Prostate gland (tissue), 2 donors: ENCODE results near the gene NCOA3. TPM values are rescaled to one million over a fixed set of nuclear protein-coding genes. Genes with fewer than 3 reads are reported as not detected.

ENCODE experiments used
- DNase-seq: peaks from one replicate; pipeline ENCODE4 v3.0.0-alpha.2; 2019; ENCODE audit warnings: low spot score
- H3K27ac ChIP-seq, 2 donors: fragments of 200-600 bp; sonication (generic); 2 replicates each; pipeline ENCODE4 v1.5.1; 2017 to 2019
- H3K27me3 ChIP-seq: fragments of 200-600 bp; sonication (generic); replicated peaks from 2 replicates; pipeline ENCODE4 v1.5.1; 2019; ENCODE audit not compliant: insufficient read depth
- H3K36me3 ChIP-seq, 2 donors: fragments of 200-600 bp; sonication (generic); 1 replicate in 1 of 2; 2 replicates in 1 of 2; pipeline versions ENCODE4 v1.5.1 to v1.8.1; 2017 to 2019
- H3K4me1 ChIP-seq: fragments of 200-600 bp; sonication (generic); replicated peaks from 2 replicates; pipeline ENCODE4 v1.5.1; 2019
- H3K4me3 ChIP-seq, 2 donors: fragments of 200-600 bp; sonication (generic); 2 replicates each; pipeline ENCODE4 v1.5.1; 2017 to 2019
- H3K9me3 ChIP-seq: fragments of 200-600 bp; sonication (generic); 2 replicates; pipeline ENCODE4 v1.5.1; 2017
- CTCF ChIP-seq, 4 experiments: fragments of 200-600 bp in 2 of 4; fragments of 450-650 bp in 2 of 4; sonication (generic) in 2 of 4; IDR thresholded peaks; 1 replicate in 3 of 4; 2 replicates in 1 of 4; pipeline ENCODE4 v1.5.1; 2016 to 2019; ENCODE audit warnings: antibody characterized with exemption in 4 of 4, mild to moderate bottlenecking in 2 of 4, moderate library complexity in 2 of 4
- POLR2A ChIP-seq: fragments of 450-650 bp; IDR thresholded peaks from one replicate; pipeline ENCODE4 v1.6.1; 2016; ENCODE audit warnings: antibody characterized with exemption, mild to moderate bottlenecking
- POLR2AphosphoS5 ChIP-seq: sonication (generic); formaldehyde crosslinking; IDR thresholded peaks from one replicate; pipeline ENCODE4 v1.6.1; 2017; ENCODE audit warnings: antibody characterized with exemption
- WGBS: methylation state at CpG from one replicate; pipeline ENCODE4 v1.1.5; 2018; 5-methylcytosine and 5-hydroxymethylcytosine counted together
- intact Hi-C: fragments of 100-400 bp; cut with DNase I; formaldehyde crosslinking; loops from one replicate; pipeline ENCODE4 v1.14.2; 2022
- total RNA-seq, 2 donors: library from RNA; depleted of rRNA; stranded (reverse); fragments of >200 nt; gene quantifications; one replicate each; pipeline ENCODE4 v1.1.0, GENCODE V29; 2016

The NCOA3 gene
- total RNA-seq, 2 donors from 2014 or later = 21.6 to 35.6 TPM

DNA sequence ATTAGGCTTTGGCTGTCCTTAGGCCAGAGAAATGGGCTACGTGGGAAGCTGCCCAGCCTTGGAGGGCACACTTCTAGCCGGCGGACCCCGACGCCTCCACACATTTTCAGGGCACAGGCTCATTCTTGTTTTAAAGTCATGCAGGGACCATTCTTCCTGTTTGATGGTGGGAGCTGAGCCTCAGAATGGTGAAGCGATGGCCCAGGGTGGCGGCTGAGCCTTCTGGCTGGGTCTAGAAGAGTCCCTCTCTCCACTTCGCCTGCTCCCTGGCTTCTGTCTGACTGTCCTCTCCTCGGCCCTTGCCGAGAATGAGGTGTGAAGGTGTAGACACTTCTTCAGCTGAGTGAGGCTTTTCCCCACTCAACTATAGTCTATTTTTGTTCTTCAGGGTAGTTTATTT lies 169.2 kb downstream of the NCOA3 start:
- no peaks in the 10 kb centered on the region for H3K27me3 ChIP-seq
- no peak overlapping the region for H3K27ac ChIP-seq
- no peak overlapping the region for H3K4me3 ChIP-seq
- 94% methylated on average over 10 of the region's 10 CpGs for WGBS
- H3K36me3 ChIP-seq = no peaks in the 10 kb centered on the region
- no peaks in the 10 kb centered on the region for H3K9me3 ChIP-seq
- intact Hi-C loops = loop anchor here (10.0 kb wide), 3 partner anchors 504 to 704 kb away; no protein-coding TSS in a partner anchor
- no peaks in the 10 kb centered on the region for H3K4me1 ChIP-seq
- no peak for DNase-seq
- TF ChIP-seq CTCF (IDR thresholded peaks at IDR 0.05) (no peak), POLR2AphosphoS5 (no peak), POLR2A (no peak)

DNA sequence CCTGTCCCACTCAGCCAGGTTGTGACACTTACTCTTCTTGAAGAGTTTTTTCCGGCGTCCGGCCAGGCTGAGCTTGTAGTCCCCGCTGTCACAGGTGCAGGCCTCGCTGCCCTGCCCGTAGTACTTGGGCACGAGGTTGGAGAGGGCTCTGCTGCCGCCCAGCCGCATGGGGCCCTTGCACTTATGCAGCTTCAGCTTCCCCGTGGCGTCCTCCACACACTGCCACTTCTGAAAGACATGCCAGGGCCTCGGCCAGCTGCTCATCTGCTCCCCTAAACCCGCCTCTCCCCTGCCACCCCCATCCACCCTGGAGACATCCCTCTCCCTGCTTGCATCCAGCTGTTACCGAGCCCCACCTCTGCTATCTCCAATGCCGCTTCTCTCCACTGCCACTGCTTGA lies 170.5 kb downstream of the NCOA3 start:
- H3K4me1 ChIP-seq = no peaks in the 10 kb centered on the region

DNA sequence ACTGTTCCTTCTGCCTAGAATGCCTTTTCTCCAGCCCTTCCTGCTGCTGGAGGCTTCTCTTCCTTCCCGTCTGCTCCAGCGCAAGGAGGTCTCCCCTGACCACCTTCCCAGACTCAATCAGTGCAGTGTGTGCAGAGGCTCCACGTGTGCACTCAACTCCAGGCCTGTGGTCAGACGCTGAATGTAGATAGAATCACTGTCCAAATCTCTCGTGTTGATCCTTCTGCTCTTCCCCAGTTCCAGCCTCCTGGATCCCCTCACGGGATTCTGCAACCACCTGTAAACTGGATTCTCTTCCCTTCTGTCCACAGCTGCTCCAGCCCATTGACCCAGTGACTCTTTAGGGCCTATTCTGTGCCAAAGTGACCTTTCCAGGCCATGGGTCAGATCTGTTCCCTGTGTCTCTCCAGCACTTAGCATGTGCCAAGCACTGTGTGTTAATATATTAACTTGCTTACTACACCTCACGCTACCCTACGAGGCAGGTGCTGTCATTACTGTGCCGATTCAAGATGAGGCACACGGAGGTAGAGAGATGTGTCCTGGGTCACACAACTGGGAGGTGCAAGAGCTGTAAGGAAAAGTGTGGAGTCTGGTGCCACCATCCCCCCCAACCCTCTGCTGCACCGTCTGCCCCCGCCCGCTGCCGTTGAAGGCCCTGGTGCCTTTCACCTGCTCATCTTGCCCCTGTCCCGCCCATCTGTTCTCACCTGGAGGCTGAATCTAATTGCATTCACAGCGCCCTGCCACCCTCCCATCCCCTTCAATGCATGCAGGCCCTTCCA lies 171.4 kb downstream of the NCOA3 start:
- no peaks in the 10 kb centered on the region for H3K9me3 ChIP-seq
- intact Hi-C loops = loop anchor here (10.0 kb wide), 3 partner anchors 502 to 702 kb away; no protein-coding TSS in a partner anchor
- TF ChIP-seq POLR2AphosphoS5 (no peak), CTCF (IDR thresholded peaks at IDR 0.05) (no peak), POLR2A (no peak)

More for the DNA sequence above, 170.5 kb downstream of the NCOA3 start:
- Histone ChIP-seq H3K27ac (no peak overlapping the region), H3K27me3 (no peaks in the 10 kb centered on the region), H3K36me3 (no peaks in the 10 kb centered on the region), H3K4me3 (no peak overlapping the region), H3K9me3 (no peaks in the 10 kb centered on the region)
- no peak for DNase-seq
- no peak for TF ChIP-seq POLR2AphosphoS5
- TF ChIP-seq CTCF (IDR thresholded peaks at IDR 0.05) = no peak
- no peak for TF ChIP-seq POLR2A
- 85% methylated on average over 15 of the region's 15 CpGs for WGBS
- intact Hi-C loops = loop anchor here (10.0 kb wide), 3 partner anchors 503 to 703 kb away; no protein-coding TSS in a partner anchor

GRCh38 chr20:47673671-47673955 lies 171.9 kb downstream of the NCOA3 start:
- WGBS = 98% methylated on average over 6 of the region's 6 CpGs
- no peak overlapping the region for H3K27ac ChIP-seq
- H3K27me3 ChIP-seq = no peaks in the 10 kb centered on the region
- H3K4me3 ChIP-seq = no peak overlapping the region
- H3K4me1 ChIP-seq = no peaks in the 10 kb centered on the region
- no peaks in the 10 kb centered on the region for H3K9me3 ChIP-seq
- TF ChIP-seq CTCF (IDR thresholded peaks at IDR 0.05) (no peak), POLR2A (no peak), POLR2AphosphoS5 (no peak)
- H3K36me3 ChIP-seq = no peaks in the 10 kb centered on the region
- DNase-seq = no peak
- intact Hi-C loops = loop anchor here (10.0 kb wide), 3 partner anchors 501 to 701 kb away; no protein-coding TSS in a partner anchor

More for the DNA sequence above, 171.4 kb downstream of the NCOA3 start:
- no peaks in the 10 kb centered on the region for H3K36me3 ChIP-seq
- H3K27ac ChIP-seq = no peak overlapping the region
- DNase-seq = no peak
- no peaks in the 10 kb centered on the region for H3K4me1 ChIP-seq
- 92% methylated on average over 16 of the region's 16 CpGs for WGBS
- no peaks in the 10 kb centered on the region for H3K27me3 ChIP-seq
- no peak overlapping the region for H3K4me3 ChIP-seq

DNA sequence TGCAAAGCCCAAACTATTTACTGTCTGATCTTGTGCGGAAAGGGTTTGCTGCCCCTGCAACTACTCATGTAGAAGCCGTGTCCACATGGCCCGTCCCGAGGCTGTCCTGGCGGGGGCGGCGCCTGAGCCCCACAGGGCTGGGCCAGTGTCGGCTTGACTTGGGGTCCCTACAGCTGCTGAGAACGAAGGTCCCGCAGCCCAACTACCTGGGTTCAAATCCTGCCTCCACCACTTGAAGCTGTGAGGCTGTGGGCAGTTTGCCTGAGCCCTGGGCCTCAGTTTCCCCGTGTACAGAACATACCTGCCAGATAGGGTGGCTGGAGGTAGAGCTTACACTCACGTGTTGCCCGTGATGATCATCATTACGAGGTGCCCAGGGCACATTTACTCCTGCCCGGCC lies 172.5 kb downstream of the NCOA3 start:
- 93% methylated on average over 15 of the region's 15 CpGs for WGBS
- no peak for DNase-seq

More for the DNA sequence above, 172.5 kb downstream of the NCOA3 start:
- TF ChIP-seq POLR2AphosphoS5 = no peak
- Histone ChIP-seq H3K4me1 (no peaks in the 10 kb centered on the region), H3K36me3 (no peaks in the 10 kb centered on the region), H3K27me3 (no peaks in the 10 kb centered on the region), H3K4me3 (no peak overlapping the region), H3K9me3 (no peaks in the 10 kb centered on the region), H3K27ac (no peak overlapping the region)
- intact Hi-C loops = loop anchor here (10.0 kb wide), 3 partner anchors 501 to 701 kb away; no protein-coding TSS in a partner anchor
